K562 treated with DMSO at 1 percent for 12 hours (cell line): ENCODE measurements around the gene ASB5. TPM values are rescaled to one million over a fixed set of nuclear protein-coding genes. Genes with fewer than 3 reads are reported as not detected.

Source experiments
- total RNA-seq: library from RNA; unstranded; fragments of 300-600 nt; gene quantifications from 2 replicates; pipeline ENCODE4 v1.2.3, GENCODE V29; 2022; ENCODE audit not compliant: insufficient read depth

Gene ASB5, protein sequence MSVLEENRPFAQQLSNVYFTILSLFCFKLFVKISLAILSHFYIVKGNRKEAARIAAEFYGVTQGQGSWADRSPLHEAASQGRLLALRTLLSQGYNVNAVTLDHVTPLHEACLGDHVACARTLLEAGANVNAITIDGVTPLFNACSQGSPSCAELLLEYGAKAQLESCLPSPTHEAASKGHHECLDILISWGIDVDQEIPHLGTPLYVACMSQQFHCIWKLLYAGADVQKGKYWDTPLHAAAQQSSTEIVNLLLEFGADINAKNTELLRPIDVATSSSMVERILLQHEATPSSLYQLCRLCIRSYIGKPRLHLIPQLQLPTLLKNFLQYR
- not detected in 2 replicates for total RNA-seq

DNA sequence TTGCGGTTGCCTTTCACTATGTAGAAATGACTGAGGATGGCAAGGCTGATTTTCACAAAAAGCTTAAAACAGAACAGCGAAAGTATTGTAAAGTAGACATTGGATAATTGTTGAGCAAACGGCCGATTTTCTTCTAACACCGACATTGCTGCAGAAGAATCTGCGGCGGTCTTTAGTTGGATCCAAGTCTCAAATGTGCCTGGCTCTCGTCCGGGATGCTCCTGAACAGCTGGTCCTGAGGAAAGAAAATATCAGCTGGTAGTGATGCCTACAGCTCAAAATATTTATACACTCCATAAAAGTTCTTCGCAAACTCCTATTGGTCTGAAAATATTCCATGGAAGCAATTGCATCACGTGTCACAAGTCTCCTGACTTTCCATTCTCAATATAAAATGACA is at the start of gene ASB5:
Gene ASB5, minus strand, starts transcription at position 260 of the 400 bp plus-strand sequence. Its CDS starts 114 bp downstream, at position 146.

DNA sequence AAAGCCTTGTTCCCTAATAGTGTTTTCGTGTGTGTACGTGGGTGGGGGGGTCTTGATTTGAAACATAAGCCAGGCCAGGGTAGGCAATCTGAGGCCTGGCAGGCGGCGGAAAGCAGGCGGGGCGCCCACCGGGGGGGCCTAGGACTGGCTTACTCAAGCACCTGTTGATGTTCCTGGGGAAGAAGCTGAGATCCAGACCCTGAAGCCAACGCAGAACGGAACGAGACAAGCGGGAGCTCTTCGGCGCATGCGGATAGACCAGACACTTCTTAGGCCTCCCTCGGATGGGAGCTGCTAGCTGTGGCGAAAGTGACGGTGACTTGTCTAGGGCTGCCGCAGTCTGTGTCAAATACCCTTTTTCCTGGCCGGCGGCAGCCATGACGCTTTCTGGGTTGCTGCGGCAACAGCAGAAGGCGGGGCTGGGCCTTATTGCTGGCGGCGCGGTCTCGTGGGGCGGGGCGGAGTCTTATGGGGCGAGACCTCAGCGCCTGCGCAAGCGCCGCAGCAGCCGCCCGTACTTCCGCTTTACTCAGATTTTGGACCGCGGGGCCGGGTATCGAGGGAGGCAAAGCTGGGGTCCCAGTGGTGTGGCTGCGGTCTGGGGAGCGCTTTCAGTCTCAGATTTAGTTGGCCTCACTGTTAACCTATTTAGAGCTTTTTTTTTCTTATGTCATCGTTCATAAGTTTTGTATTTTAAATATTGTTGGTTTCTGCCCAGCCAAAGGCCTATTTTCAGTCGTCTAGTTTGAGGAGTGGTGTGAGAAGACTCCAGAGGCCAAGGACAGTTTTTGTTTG is 73.6 kb downstream of the ASB5 start, which contains the start of gene SPATA4:
Gene SPATA4, minus strand, starts transcription at position 402 of the 795 bp plus-strand sequence. Its CDS starts 23 bp downstream, at position 379.

Other genes starting within 250 kb of the ASB5 start
- gene WDR17, start 203.4 kb downstream of the ASB5 start, total RNA-seq = 0.17 TPM in 1 of 2 replicates, not detected in the other
- gene SPATA4, start 73.6 kb downstream of the ASB5 start, total RNA-seq = not detected in 2 replicates
- gene SPCS3, start 50.7 kb upstream of the ASB5 start, total RNA-seq = 27.5 and 59.3 TPM in 2 replicates